T-helper 2 cell treated with Interferon-gamma antibody and Interleukin-4, amounts not matched to agents 5 μg/mL and 100 μg/mL, for 36 hours (primary cell): ENCODE measurements around the gene ADCY7.

Experiments used
- DNase-seq: peaks from one replicate; pipeline ENCODE4 v3.0.0; 2021; ENCODE audit warnings: low spot score
- H3K27ac Mint-ChIP-seq: one replicate; pipeline ENCODE4 v1.8.0; 2021; ENCODE audit warnings: mild to moderate bottlenecking, mixed read lengths
- H3K27me3 Mint-ChIP-seq: one replicate; pipeline ENCODE4 v1.8.0; 2021; ENCODE audit warnings: low read depth, mixed read lengths
- H3K36me3 Mint-ChIP-seq: one replicate; pipeline ENCODE4 v1.8.0; 2021; ENCODE audit warnings: low read depth, mixed read lengths
- H3K4me1 Mint-ChIP-seq: one replicate; pipeline ENCODE4 v1.8.0; 2021; ENCODE audit warnings: low read depth, mixed read lengths
- H3K4me3 Mint-ChIP-seq: one replicate; pipeline ENCODE4 v1.8.0; 2022; ENCODE audit warnings: mild to moderate bottlenecking, moderate library complexity, mixed read lengths
- H3K9me3 Mint-ChIP-seq: one replicate; pipeline ENCODE4 v1.8.0; 2021; ENCODE audit warnings: mixed read lengths

ADCY7 gene

DNA sequence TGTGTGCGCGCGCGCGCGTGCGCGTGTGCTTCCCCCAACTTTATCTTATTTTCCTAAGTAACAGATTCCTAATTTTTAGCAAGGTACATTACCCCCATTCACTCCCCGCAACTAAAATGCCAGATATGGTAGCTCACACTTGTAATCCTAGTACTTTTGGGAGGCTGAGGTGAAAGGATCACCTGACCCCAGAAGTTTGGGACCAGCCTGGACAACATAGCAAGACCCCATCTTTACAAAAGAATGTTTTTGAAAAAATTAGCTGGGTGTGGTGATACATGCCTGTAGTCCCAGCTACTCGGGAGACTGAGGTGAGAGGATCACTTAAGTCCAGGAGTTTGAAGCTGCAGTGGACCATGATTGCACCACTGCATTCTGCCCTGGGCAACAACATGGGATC, 97.3 kb downstream of the ADCY7 start:
- H3K27me3 Mint-ChIP-seq, result no peaks in the 10 kb centered on the region
- no peak overlapping the region for H3K27ac Mint-ChIP-seq
- DNase-seq, result no peak
- H3K36me3 Mint-ChIP-seq, result peaks cover 59% of the 10 kb centered on the region
- H3K4me3 Mint-ChIP-seq, result no peak overlapping the region
- H3K9me3 Mint-ChIP-seq, result no peaks in the 10 kb centered on the region
- H3K4me1 Mint-ChIP-seq, result peaks cover 42% of the 10 kb centered on the region

DNA sequence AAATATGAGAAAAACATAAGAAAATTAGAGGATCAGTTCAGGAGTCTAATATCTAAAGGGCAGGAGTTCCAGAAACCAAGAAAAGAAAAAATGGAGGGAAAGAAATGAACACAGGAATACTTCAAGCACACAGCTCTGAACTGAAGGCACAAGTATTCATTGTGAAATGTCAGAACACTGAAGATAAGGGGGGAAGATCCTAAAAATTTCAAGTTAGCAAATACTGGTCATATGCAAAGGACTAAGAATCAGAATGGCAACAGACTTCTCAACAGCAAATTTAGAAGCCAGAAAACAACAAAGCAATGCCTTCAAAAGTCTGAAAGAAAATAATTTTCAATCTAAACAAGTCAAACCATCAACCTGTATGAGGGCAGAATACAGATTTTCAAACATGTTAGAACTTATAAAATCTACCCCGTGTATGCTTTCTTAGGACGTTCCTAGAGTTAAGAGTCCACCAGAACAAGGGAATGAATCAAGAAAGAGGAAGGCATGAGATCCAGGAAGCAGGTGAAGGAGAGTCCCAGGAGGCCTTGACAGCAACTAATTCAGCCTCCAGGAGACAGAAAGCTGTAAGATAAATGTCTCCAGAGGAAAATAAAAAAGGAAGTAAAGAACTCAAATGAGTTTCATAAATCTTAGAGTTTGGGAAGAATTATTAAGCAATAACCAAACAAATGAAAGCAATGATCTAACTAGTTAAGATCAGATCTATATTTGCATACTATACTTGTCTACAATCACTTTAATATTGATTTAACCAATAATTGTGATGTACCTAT, 99.6 kb downstream of the ADCY7 start:
- Mint-ChIP-seq H3K9me3 (no peaks in the 10 kb centered on the region), H3K27me3 (no peaks in the 10 kb centered on the region), H3K4me1 (peaks cover 46% of the 10 kb centered on the region), H3K4me3 (peak overlapping the region; percentile 60), H3K27ac (peak overlapping the region; percentile 17), H3K36me3 (peaks cover 51% of the 10 kb centered on the region)
- DNase-seq, result no peak
